Body of pancreas (tissue), 4 donors: ENCODE measurements around the gene DBP. TPM values are rescaled to one million over a fixed set of nuclear protein-coding genes. Genes with fewer than 3 reads are reported as not detected.

Source experiments
- ATAC-seq: fragments of 150-250 bp; one replicate; pipeline ENCODE4 v1.9.1; 2016
- DNase-seq, 4 donors: peaks; one replicate each; pipeline ENCODE4 v3.0.0-alpha.2; 2019
- H3K27ac ChIP-seq, 4 donors: fragments of 200-600 bp; sonication (generic); 1 replicate in 3 of 4; 2 replicates in 1 of 4; pipeline versions ENCODE4 v1.5.1 to v1.6.1; 2016 to 2019; ENCODE audit warnings: mild to moderate bottlenecking in 1 of 4, mixed read lengths in 1 of 4, moderate library complexity in 1 of 4
- H3K27me3 ChIP-seq, 2 donors: fragments of 200-600 bp; sonication (generic); one replicate each; pipeline ENCODE4 v1.6.0; 2016; ENCODE audit warnings: mild to moderate bottlenecking in 1 of 2
- H3K36me3 ChIP-seq, 2 donors: fragments of 200-600 bp; sonication (generic); replicated peaks in 1 of 2; 2 replicates each; pipeline ENCODE4 v1.5.1; 2016; ENCODE audit warnings: low read depth in 2 of 2; ENCODE audit not compliant: insufficient read depth in 1 of 2
- H3K4me1 ChIP-seq: fragments of 200-600 bp; sonication (generic); one replicate; pipeline ENCODE4 v1.6.0; 2016
- H3K4me3 ChIP-seq, 2 donors: fragments of 200-600 bp; sonication (generic); 1 replicate in 1 of 2; 2 replicates in 1 of 2; pipeline ENCODE4 v1.5.1; 2016 to 2019
- H3K9me3 ChIP-seq, 3 donors: fragments of 200-600 bp; sonication (generic); 1 replicate in 2 of 3; 2 replicates in 1 of 3; pipeline ENCODE4 v1.5.1; 2016
- POLR2A ChIP-seq, 3 donors: fragments of 450-650 bp; IDR thresholded peaks; one replicate each; pipeline ENCODE4 v1.6.1; 2016; ENCODE audit warnings: antibody characterized with exemption in 3 of 3, mild to moderate bottlenecking in 2 of 3
- WGBS, 2 donors: methylation state at CpG; one replicate each; pipeline ENCODE4 v1.1.5; 2017; 5-methylcytosine and 5-hydroxymethylcytosine counted together
- intact Hi-C: fragments of 100-400 bp; cut with DNase I; formaldehyde crosslinking; loops from one replicate; pipeline ENCODE4 v1.15.1; 2023
- total RNA-seq, 2 donors: library from RNA; depleted of rRNA; stranded (reverse); fragments of >200 nt; gene quantifications; one replicate each; pipeline ENCODE4 v1.1.0, GENCODE V29; 2016
- TF ChIP-seq, protein P1 (sequence below), 7 experiments: fragments of 450-650 bp in 4 of 7; fragments of 200-600 bp in 3 of 7; sonication (generic) in 3 of 7; IDR thresholded peaks; one replicate each; pipeline ENCODE4 v1.5.1; 2016 to 2019; ENCODE audit warnings: antibody characterized with exemption in 7 of 7

DBP gene
- total RNA-seq, 2 donors from 2014 or later = 2.0 to 4.9 TPM

DNA sequence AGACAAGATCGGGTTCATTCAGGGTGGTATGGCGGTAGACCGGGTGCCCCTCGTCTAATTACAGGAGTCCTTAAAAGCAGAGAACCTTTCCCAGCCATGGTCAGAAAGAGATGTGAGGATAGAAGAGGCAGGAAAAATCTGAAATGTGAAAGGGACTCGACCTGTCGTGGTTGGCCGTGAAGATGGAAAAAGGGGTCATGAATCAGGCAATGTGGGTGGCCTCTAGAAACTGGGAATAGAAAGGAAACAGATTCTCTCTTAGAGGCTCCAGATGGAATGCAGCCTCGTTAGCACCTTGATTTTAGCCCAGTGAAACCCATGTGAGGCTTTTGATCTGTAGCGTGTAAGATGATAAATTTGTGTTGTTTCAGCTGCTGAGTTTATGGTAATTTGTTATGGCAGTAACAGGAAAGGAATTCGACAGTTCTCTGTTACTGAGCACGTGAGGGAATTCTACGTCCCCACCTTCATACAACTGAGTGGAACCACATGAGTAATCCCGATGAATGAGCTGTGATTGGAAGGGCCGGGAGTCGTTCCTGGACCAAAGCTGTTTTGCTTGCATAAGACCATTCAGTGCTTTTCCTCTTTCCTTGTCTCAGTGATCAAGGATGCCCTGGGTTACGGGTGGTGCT is 19.8 kb upstream of the DBP start:
- 38 to 53% methylated on average over 16 of the region's 16 CpGs for WGBS, 2 donors
- no peaks in the 10 kb centered on the region for H3K27me3 ChIP-seq
- H3K4me1 ChIP-seq = peaks cover 11% of the 10 kb centered on the region
- H3K9me3 ChIP-seq = no peaks in the 10 kb centered on the region
- no peaks in the 10 kb centered on the region for H3K36me3 ChIP-seq
- no peak overlapping the region for H3K4me3 ChIP-seq
- intact Hi-C loops = loop anchor here (10.0 kb wide), 1 partner anchor 178 kb away; the partner anchor contains the start of gene HSD17B14
- H3K27ac ChIP-seq = no peak overlapping the region
- ATAC-seq = peak; percentile 15
- TF ChIP-seq, protein P1, sequence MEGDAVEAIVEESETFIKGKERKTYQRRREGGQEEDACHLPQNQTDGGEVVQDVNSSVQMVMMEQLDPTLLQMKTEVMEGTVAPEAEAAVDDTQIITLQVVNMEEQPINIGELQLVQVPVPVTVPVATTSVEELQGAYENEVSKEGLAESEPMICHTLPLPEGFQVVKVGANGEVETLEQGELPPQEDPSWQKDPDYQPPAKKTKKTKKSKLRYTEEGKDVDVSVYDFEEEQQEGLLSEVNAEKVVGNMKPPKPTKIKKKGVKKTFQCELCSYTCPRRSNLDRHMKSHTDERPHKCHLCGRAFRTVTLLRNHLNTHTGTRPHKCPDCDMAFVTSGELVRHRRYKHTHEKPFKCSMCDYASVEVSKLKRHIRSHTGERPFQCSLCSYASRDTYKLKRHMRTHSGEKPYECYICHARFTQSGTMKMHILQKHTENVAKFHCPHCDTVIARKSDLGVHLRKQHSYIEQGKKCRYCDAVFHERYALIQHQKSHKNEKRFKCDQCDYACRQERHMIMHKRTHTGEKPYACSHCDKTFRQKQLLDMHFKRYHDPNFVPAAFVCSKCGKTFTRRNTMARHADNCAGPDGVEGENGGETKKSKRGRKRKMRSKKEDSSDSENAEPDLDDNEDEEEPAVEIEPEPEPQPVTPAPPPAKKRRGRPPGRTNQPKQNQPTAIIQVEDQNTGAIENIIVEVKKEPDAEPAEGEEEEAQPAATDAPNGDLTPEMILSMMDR (IDR thresholded peaks at IDR 0.05) = no peak
- no peak for TF ChIP-seq POLR2A (IDR thresholded peaks at IDR 0.05)
- peak in 1 of 4 donors; percentile 23 for DNase-seq

DNA sequence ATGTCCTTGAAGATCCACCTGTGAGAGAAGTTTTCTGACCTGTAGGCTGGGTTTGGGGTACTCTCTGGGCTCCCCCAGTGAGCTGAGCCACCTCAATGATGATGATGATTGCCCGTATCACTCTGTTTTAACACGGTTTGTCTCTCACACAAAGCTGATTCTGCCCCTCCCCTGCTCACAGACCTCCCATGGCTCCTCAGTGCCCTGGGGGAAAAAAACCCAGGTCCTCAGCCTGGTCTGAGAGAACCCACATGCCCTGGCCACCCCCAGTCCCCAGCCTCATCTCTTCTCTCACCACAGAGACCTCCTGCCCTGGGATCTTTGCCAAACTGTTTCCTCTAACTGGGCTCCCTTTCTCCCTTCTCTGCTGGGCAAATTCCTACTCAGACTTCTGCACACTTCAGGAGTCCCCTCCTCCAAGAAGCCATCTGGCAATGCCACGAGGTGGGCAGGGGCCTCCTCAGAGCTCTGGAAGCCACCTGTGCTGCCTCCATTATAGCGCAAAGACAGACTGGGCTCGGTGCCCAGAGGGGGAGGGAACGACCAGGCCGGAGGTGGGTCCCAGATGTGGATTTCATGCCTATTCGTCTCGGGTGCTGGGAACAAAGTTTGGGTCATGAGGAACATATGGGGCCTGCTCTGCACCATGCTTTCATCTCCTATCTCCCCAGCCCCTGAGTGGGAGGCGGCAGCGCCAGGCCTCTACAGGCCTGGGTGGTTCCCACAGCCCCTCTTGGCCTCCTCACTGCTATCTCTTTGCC is 17.3 kb upstream of the DBP start:
- Histone ChIP-seq H3K27me3 (no peaks in the 10 kb centered on the region), H3K36me3 (no peaks in the 10 kb centered on the region), H3K9me3 (no peaks in the 10 kb centered on the region), H3K27ac (no peak overlapping the region), H3K4me1 (no peaks in the 10 kb centered on the region), H3K4me3 (no peak overlapping the region)
- DNase-seq = no peak
- intact Hi-C loops = loop anchor here (10.0 kb wide), 1 partner anchor 180 kb away; the partner anchor contains the start of gene HSD17B14
- WGBS, 2 donors = 34 to 63% methylated on average over 3 to 9 of the region's 11 CpGs
- TF ChIP-seq, protein P1 (IDR thresholded peaks at IDR 0.05) = no peak
- TF ChIP-seq POLR2A (IDR thresholded peaks at IDR 0.05) = no peak
- no peak for ATAC-seq

DNA sequence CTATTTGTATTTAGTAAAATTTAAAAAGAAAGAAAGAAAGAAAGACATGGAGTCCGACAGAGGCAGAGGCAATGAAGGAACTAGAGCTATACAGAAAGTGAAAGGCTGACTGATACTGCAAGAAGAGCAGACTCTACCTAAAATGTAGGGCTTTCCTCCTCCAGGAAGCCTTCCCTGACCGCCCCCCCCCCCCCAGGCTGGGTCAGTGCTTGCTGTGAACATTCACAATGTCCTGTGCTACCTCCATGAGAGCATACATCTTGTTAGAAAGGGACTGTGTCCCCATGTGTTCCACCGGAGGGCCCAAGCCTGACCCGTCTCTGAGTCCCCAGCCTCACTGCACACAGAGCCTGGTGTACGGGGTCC is 14.5 kb upstream of the DBP start:
- Histone ChIP-seq H3K27me3 (no peaks in the 10 kb centered on the region), H3K4me3 (no peak overlapping the region), H3K9me3 (no peaks in the 10 kb centered on the region), H3K36me3 (no peaks in the 10 kb centered on the region), H3K27ac (no peak overlapping the region), H3K4me1 (no peaks in the 10 kb centered on the region)
- DNase-seq (no peak), ATAC-seq (no peak)
- intact Hi-C loops = loop anchor here (10.0 kb wide), 1 partner anchor 183 kb away; the partner anchor contains the start of gene HSD17B14
- WGBS, 2 donors = 79 to 98% methylated on average over 5 of the region's 5 CpGs
- TF ChIP-seq POLR2A (IDR thresholded peaks at IDR 0.05) = no peak
- TF ChIP-seq, protein P1 (IDR thresholded peaks at IDR 0.05) = no peak

DNA sequence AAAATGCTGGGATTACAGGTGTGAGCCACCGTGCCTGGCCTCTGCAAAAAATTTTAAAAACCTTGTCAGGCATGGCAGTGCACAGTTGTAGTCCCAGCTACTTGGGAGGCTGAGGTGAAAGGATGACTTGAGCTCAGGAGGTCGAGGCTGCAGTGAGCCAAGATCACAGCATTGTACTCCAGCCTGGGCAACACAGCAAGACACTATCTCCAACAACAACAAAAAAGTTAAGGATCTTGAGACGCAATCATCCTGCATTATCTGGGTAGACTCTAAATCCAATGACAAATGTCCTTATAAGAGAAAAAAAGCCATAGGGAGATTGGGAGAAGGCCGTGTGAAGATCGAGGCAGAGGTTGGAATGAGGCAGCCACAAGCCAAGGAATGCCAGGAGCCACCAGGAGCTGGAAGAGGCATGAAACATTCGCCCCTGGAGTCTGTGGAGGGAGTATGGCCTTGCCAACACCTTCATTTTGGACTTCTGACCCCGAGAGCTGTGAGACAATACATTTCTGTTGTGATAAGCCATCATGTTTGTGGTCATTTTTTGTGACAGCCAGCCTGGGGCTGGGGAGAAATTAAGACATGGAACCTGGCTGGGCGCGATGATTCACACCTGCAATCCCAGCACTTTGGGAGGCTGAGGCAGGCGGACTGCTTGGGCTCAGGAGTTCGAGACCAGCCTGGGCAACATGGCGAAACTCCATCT is 13.9 kb upstream of the DBP start:
- Histone ChIP-seq H3K9me3 (no peaks in the 10 kb centered on the region), H3K4me3 (no peak overlapping the region), H3K4me1 (peaks cover 4% of the 10 kb centered on the region), H3K27ac (no peak overlapping the region), H3K27me3 (no peaks in the 10 kb centered on the region), H3K36me3 (no peaks in the 10 kb centered on the region)
- intact Hi-C loops = loop anchor here (10.0 kb wide), 1 partner anchor 184 kb away; the partner anchor contains the start of gene HSD17B14
- ATAC-seq (no peak), DNase-seq (no peak)
- no peak for TF ChIP-seq POLR2A (IDR thresholded peaks at IDR 0.05)
- TF ChIP-seq, protein P1 (IDR thresholded peaks at IDR 0.05) = no peak
- WGBS, 2 donors = 85 to 88% methylated on average over 12 of the region's 12 CpGs
